Smooth muscle cell of the umbilical artery (primary cell): Measurements from ENCODE around the gene MCM7. TPM values are rescaled to one million over a fixed set of nuclear protein-coding genes. Genes with fewer than 3 reads are reported as not detected.

Experiments used
- total RNA-seq: library from RNA; depleted of rRNA; stranded (reverse); fragments of >200 nt; gene quantifications from 2 replicates; pipeline ENCODE4 v1.2.3, GENCODE V29; 2014

Gene MCM7
- total RNA-seq: 14.6 and 57.5 TPM in 2 replicates

GRCh38 chr7:100101016-100101862, at the start of gene MCM7, which contains the start of gene AP4M1:
Gene MCM7 (minus strand): TSS chr7:100101397. CDS start chr7:100101294, 103 bp downstream.
Gene AP4M1 (plus strand): TSS chr7:100101643. CDS start chr7:100101715, 72 bp downstream.

GRCh38 chr7:100148559-100149328, 47.5 kb upstream of the MCM7 start, which contains the start of gene LAMTOR4:
Gene LAMTOR4 (plus strand): TSS chr7:100148918. CDS start chr7:100148973, 55 bp downstream.

GRCh38 chr7:100126931-100127865, 26.0 kb upstream of the MCM7 start, which contains the start of gene MBLAC1:
Gene MBLAC1 (plus strand): TSS chr7:100126967. CDS start chr7:100127396, 429 bp downstream.

GRCh38 chr7:100119072-100119969, 18.1 kb upstream of the MCM7 start, which contains the start of the genes CNPY4 and TAF6:
Gene CNPY4 (plus strand): TSS chr7:100119634. CDS start chr7:100119745, 111 bp downstream.
Gene TAF6 (minus strand): TSS chr7:100119358. CDS start chr7:100114209, 5,149 bp downstream.

GRCh38 chr7:100088621-100089457, 12.4 kb downstream of the MCM7 start, which contains the start of gene COPS6:
Gene COPS6 (plus strand): TSS chr7:100088969. CDS start chr7:100088991, 22 bp downstream.

GRCh38 chr7:100081535-100082102, 19.6 kb downstream of the MCM7 start, which contains the start of gene ZNF3:
Gene ZNF3 (minus strand): TSS chr7:100081723. CDS start chr7:100077357, 4,366 bp downstream.

GRCh38 chr7:100049441-100050291, 51.5 kb downstream of the MCM7 start, which contains the start of gene ZSCAN21:
Gene ZSCAN21 (plus strand): TSS chr7:100049774. CDS start chr7:100057007, 7,233 bp downstream.

Other genes starting within 250 kb of the MCM7 start
- gene OR2AE1, start 224.4 kb downstream of the MCM7 start, total RNA-seq: not detected in 2 replicates
- 28.3 and 29.7 TPM in 2 replicates for gene TRIM4, start 181.9 kb downstream of the MCM7 start, total RNA-seq
- not detected in 2 replicates for gene GJC3, start 171.8 kb downstream of the MCM7 start, total RNA-seq
- gene AZGP1, start 125.4 kb downstream of the MCM7 start, total RNA-seq: 0.32 TPM in 1 of 2 replicates, not detected in the other
- 46.6 and 48.1 TPM in 2 replicates for gene ZKSCAN1, start 85.8 kb downstream of the MCM7 start, total RNA-seq
- 7.4 and 8.9 TPM in 2 replicates for gene ZSCAN21, start 51.6 kb downstream of the MCM7 start, total RNA-seq
- 26.4 and 30.4 TPM in 2 replicates for gene ZNF3, start 19.7 kb downstream of the MCM7 start, total RNA-seq
- 70.4 and 107 TPM in 2 replicates for gene COPS6, start 12.4 kb downstream of the MCM7 start, total RNA-seq
- gene AP4M1, start 246 bp upstream of the MCM7 start, total RNA-seq: 26.1 and 40.4 TPM in 2 replicates
- gene TAF6, start 18.0 kb upstream of the MCM7 start, total RNA-seq: 47.8 and 83.0 TPM in 2 replicates
- 33.4 and 61.5 TPM in 2 replicates for gene CNPY4, start 18.2 kb upstream of the MCM7 start, total RNA-seq
- 1.8 and 2.2 TPM in 2 replicates for gene MBLAC1, start 25.6 kb upstream of the MCM7 start, total RNA-seq
- gene LAMTOR4, start 47.5 kb upstream of the MCM7 start, total RNA-seq: 30.5 and 91.8 TPM in 2 replicates
- 5.9 and 8.3 TPM in 2 replicates for gene TRAPPC14, start 57.3 kb upstream of the MCM7 start, total RNA-seq
- gene GAL3ST4, start 67.2 kb upstream of the MCM7 start, total RNA-seq: 2.1 and 6.1 TPM in 2 replicates
- 3.9 and 6.0 TPM in 2 replicates for gene GPC2, start 76.0 kb upstream of the MCM7 start, total RNA-seq
- gene STAG3, start 76.5 kb upstream of the MCM7 start, total RNA-seq: 0.88 and 1.2 TPM in 2 replicates
- not detected in 2 replicates for gene PVRIG, start 118.6 kb upstream of the MCM7 start, total RNA-seq
- not detected in 2 replicates for gene SPDYE3, start 206.3 kb upstream of the MCM7 start, total RNA-seq